ENCODE measurements around the gene ONECUT2. TPM values are rescaled to one million over a fixed set of nuclear protein-coding genes. Genes with fewer than 3 reads are reported as not detected.

Gene ONECUT2
- total RNA-seq, 4 donors from 2014 or later = under 0.01 to 0.09 TPM; not detected in 2

- no peak overlapping the region for H3K4me3 ChIP-seq
- DNase-seq = no peak
- TF ChIP-seq, protein P1, sequence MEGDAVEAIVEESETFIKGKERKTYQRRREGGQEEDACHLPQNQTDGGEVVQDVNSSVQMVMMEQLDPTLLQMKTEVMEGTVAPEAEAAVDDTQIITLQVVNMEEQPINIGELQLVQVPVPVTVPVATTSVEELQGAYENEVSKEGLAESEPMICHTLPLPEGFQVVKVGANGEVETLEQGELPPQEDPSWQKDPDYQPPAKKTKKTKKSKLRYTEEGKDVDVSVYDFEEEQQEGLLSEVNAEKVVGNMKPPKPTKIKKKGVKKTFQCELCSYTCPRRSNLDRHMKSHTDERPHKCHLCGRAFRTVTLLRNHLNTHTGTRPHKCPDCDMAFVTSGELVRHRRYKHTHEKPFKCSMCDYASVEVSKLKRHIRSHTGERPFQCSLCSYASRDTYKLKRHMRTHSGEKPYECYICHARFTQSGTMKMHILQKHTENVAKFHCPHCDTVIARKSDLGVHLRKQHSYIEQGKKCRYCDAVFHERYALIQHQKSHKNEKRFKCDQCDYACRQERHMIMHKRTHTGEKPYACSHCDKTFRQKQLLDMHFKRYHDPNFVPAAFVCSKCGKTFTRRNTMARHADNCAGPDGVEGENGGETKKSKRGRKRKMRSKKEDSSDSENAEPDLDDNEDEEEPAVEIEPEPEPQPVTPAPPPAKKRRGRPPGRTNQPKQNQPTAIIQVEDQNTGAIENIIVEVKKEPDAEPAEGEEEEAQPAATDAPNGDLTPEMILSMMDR (IDR thresholded peaks at IDR 0.05) = no peak
- TF ChIP-seq POLR2A (IDR thresholded peaks at IDR 0.05) = no peak
- no peaks in the 10 kb centered on the region for H3K27me3 ChIP-seq
- no peak overlapping the region for H3K27ac ChIP-seq
- H3K9me3 ChIP-seq = no peaks in the 10 kb centered on the region
- no peaks in the 10 kb centered on the region for H3K36me3 ChIP-seq
- H3K4me1 ChIP-seq = no peaks in the 10 kb centered on the region
Observed at GRCh38 chr18:57404345-57404744, 30.8 kb upstream of the ONECUT2 start.

DNA sequence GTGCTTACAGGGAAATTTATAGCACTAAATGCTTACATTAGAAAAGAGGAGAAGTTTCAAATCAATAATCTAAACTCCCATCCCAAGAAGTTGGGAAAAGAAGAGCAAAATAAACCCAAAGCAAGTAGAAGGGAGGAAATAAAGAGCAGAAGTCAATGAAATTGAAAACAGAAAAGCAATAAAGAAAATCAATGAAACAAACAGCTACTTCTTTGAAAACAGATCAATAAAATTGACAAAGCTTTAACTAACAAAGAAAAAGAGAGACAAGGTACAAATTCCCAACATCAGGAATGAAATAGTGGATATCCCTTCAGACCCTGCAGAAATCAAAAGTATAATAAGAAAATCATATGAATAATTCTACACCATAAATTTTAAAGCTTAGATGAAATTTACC, 25.5 kb upstream of the ONECUT2 start:
- H3K4me1 ChIP-seq = no peaks in the 10 kb centered on the region
- DNase-seq = no peak
- no peak overlapping the region for H3K27ac ChIP-seq
- no peak for TF ChIP-seq POLR2A (IDR thresholded peaks at IDR 0.05)
- TF ChIP-seq, protein P1 (IDR thresholded peaks at IDR 0.05) = no peak
- no peak overlapping the region for H3K4me3 ChIP-seq
- no peaks in the 10 kb centered on the region for H3K9me3 ChIP-seq
- no peaks in the 10 kb centered on the region for H3K27me3 ChIP-seq
- H3K36me3 ChIP-seq = no peaks in the 10 kb centered on the region

DNA sequence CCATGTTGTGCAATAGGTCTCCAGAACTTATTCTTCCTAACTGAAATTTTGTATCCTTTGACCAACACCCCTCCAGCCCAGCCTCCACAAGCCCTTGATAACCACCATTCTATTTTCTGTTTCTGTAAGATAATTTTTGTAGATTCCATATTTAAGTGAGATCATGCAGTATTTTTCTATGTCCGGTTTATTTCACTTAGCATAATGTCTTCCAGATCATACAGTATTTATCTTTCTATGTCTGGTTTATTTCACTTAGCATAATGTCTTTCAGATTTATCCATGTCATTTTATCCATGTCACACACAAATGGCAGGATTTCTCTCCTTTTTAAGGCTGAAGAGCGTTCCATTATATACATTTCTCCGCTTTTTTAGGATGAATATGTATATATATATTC, 24.4 kb upstream of the ONECUT2 start:
- Histone ChIP-seq H3K4me3 (no peak overlapping the region), H3K27ac (no peak overlapping the region), H3K36me3 (no peaks in the 10 kb centered on the region), H3K27me3 (no peaks in the 10 kb centered on the region), H3K9me3 (no peaks in the 10 kb centered on the region), H3K4me1 (no peaks in the 10 kb centered on the region)
- DNase-seq = no peak
- no peak for TF ChIP-seq POLR2A (IDR thresholded peaks at IDR 0.05)
- TF ChIP-seq, protein P1 (IDR thresholded peaks at IDR 0.05) = no peak

DNA sequence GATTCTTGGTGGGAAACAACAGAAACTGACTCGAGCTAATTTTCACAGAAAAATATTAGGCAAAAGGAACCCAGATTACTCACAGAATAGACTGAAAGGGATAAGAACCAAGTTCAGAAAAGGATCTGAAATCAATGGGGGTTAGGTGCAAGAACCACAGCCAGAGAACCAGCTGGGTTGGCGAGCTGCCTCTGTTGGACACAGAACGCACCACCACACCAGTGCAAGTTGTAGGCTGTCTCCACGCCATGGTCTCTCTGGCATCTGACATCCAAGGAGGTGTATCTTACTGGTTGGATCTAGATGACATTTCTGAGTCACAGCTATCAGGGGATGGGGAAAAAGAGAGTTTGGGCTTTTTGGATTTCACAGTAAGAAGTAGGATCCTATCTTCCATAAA, 18.6 kb upstream of the ONECUT2 start:
- Histone ChIP-seq H3K4me1 (no peaks in the 10 kb centered on the region), H3K27ac (no peak overlapping the region), H3K4me3 (no peak overlapping the region), H3K9me3 (no peaks in the 10 kb centered on the region), H3K27me3 (no peaks in the 10 kb centered on the region), H3K36me3 (no peaks in the 10 kb centered on the region)
- DNase-seq = no peak
- no peak for TF ChIP-seq POLR2A (IDR thresholded peaks at IDR 0.05)
- TF ChIP-seq, protein P1 (IDR thresholded peaks at IDR 0.05) = no peak

- DNase-seq = no peak
Observed at GRCh38 chr18:57422313-57422872, 12.8 kb upstream of the ONECUT2 start.

More at GRCh38 chr18:57422313-57422872, 12.8 kb upstream of the ONECUT2 start:
- H3K36me3 ChIP-seq = no peaks in the 10 kb centered on the region
- H3K4me3 ChIP-seq = no peak overlapping the region
- H3K27ac ChIP-seq = no peak overlapping the region
- peaks cover 0 to 2% of the 10 kb centered on the region in 2 donors for H3K27me3 ChIP-seq
- no peak for TF ChIP-seq POLR2A (IDR thresholded peaks at IDR 0.05)
- TF ChIP-seq, protein P1 (IDR thresholded peaks at IDR 0.05) = no peak
- H3K4me1 ChIP-seq = peaks cover 0 to under 1% (median 0%) of the 10 kb centered on the region in 4 donors
- H3K9me3 ChIP-seq = peaks cover 0 to under 1% (median 0%) of the 10 kb centered on the region in 4 donors
